GM18873 (cell line): ENCODE results near the gene ST7.
"Not testable (repeated sequence)": the region's sequence is repeated elsewhere in the genome, so short reads cannot be mapped to it uniquely, and the experiment has no call there.

Experiments
- ATAC-seq: cut with Tn5 transposase; IDR thresholded peaks from one replicate; pipeline ENCODE4 v1.9.1; 2021; ENCODE audit warnings: mild to moderate bottlenecking, moderate library complexity, moderate number of reproducible peaks; ENCODE audit not compliant: unreplicated experiment, low FRiP score

The ST7 gene

DNA sequence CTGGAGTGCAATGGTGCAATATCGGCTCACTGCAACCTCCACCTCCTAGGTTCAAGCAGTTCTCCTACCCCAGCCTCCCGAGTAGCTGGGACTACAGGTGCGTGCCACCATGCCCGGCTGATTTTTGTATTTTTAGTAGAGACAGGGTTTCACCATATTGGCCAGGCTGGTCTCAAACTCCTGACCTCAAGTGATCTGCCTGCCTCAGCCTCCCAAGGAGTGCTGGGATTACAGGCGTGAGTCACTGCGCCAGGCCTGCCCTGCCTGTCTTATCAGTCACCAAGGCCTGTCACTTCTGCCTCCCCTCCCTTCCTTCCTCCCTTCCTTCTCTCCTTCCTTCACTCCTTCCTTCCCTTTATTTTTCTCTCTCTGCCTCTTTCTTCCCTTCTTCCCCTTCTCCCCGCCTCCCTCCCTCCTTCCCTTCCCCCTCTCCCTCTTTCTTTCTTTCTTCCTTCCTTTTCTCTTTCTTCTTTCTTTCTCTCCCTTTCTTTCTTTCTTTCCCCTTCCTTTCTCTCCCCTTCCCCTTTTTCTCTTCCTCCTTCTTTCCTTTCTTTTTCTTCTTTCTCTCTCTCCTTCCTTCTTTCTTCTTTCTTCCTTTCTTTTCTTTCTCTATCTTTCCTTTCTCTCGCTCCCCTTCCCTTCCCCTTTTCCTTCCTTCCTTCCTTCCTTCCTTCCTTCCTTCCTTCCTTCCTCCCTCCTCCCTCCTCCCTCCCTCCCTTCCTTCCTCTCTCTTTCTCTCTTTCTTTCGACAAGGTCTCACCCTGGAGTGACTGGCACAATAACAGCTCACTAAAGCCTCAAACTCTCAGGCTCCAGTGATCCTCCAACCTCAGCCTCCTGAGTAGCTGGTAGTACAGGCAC is 3.1 kb upstream of the ST7 start:
- ATAC-seq = no peak

DNA sequence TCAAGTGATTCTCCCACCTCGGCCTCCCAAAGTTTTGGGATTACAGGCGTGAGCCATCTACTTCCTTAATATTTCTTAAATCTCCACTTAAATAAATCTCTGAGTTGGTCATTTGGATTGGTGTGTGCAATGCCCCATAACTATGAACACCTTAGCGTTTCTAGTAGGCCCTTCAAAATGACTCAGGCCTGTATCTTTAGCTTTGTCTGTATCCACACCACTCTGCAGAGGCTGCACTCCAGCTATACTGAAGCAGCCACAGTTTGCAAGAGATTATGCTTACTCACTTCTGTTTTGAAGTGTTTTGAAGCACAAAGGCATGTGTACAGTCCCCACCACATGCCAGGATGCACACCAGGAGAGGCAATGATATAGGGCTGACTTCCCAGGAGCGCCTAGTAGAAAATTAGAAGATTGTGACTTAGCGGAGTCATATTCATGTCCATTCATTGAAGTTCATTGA is 2.4 kb upstream of the ST7 start:
- no peak for ATAC-seq

DNA sequence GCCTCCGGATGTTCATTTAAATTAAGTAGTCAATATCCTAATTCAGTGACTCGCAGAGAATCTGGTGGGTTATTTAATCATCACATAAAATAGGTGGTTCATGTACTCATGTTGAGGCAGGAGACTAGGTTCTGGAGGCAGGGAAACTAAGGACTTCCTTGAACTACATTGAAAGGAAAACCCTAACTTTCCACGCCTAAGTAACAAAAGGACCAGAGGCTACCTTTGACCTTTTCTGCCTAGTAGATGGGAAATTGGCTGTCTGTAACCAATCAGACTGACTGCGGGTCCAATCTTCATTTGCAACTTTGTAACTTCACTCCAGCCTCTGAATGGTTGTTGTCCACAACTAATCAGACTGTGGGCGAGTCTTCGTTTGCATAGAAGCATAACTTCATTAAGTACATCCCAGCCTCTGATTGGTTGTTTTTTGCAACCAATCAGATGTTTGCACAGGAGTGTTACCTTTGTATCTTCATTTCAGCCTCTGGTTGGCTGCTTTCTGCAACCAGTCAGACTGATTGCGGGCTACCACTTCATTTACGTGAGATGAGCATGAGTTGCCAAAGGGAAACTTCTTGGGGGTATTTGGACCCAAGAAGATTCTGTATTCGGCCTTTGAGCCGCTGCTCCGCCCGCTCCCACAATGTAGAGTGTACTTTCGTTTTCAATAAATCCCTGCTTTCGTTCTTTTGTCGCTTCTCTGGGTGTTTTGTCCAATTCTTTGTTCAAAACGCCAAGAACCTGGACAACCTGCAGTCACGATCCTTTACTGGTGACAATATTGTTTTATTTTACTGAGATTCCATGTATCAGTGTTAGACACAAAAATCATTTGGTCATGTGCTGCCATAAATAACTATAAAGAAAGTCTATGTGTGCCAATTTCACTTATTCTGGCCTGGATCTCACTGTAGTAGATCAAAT is 1.7 kb upstream of the ST7 start:
- no peak for ATAC-seq

DNA sequence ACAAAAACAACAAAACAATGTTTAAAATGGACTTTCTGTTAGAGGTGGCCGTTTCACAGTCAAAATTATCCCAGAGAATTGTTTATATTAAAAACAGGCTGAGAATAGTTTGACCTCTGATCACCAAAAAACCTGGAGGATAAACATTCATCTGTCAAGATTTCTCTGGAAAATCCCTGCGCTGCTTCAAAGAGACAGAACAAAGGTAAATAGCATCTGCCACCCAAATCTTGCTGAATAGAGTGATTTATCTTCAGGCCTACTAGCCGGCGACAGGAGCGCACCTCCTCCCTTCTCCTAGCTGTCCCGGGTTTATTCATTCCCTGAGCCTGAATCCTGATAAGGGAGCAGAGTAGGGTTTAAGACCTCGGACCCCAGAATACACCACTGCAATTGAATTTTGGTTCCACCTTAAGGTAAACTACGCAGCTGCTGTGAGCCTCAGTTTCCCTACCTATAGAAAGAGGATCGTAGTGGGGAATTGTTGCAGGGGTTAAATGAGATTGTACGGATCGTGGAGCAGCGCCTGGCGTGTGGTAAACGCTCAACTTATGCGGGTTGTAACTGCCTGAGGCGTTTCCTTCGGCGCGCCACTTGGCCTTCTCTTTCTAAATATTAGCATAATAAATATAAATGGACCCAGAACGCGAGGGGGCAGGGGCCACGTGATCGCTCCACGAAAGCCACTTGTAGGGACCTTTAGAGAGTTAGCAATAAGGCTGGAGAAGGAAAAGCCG is 498 bp upstream of the ST7 start:
- no peak for ATAC-seq

DNA sequence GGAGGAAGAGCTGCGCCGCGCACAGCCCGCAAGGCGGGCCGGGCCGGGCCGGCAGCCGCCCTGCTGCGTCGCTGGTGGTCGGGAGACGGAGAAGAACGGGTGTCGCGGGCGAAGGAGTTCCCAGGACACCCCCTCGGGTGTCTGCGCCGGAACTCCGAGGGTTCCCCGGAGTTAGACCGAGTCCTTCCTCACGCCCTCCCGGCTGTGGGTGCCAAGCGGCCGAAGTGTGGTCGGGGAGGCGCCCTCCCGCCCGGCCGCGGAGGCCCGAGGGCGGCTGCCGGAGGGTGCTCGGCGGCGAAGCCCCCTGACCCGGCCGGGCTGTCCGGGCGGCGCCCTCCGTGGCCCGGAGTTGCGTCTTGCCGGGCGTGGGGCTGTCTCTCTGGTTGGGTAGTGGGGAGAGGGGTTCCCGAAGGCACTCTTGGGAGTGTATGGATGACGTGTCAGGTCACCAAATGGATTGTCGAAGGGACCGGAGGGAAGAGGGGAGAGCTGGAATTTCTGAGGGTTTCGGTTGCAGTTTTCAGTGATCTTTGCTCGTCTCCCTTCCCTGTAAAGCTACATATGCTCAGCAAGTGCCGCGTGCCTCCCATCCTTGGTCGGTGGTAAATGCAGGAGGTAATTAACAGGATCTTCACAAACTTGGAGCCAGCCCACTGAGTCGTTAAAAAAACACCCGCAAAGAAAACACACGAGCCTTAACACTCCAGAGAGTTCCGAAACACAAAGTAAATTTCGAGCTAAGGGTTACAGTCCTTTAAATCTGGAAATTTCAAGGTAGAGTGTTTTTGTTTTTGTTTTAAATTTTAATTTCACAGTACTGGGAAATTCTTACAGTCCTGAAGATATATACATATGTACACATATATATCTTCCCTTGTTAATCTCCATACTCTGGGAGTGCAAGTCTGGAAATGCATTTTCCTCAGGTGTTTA is 871 bp downstream of the ST7 start:
- ATAC-seq = no peak

DNA sequence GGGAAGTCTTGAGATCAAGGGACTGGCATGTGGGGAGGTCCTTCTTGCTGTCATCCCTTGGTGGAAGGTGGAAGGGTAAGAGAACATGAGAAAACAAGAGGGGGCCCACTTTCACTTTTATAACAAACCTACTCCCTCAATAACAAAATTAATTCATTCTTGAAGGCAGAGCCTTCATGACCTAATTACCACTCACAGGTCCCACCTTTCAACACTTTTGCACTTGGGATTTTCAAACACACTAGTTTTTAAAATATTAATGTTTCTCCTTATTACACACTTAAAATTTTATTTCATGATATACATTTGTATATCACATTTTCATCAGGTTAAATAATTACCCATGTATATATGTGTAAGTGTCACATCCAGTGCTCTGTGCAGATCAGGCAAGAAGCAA is 2.0 kb downstream of the ST7 start:
- ATAC-seq = no peak

DNA sequence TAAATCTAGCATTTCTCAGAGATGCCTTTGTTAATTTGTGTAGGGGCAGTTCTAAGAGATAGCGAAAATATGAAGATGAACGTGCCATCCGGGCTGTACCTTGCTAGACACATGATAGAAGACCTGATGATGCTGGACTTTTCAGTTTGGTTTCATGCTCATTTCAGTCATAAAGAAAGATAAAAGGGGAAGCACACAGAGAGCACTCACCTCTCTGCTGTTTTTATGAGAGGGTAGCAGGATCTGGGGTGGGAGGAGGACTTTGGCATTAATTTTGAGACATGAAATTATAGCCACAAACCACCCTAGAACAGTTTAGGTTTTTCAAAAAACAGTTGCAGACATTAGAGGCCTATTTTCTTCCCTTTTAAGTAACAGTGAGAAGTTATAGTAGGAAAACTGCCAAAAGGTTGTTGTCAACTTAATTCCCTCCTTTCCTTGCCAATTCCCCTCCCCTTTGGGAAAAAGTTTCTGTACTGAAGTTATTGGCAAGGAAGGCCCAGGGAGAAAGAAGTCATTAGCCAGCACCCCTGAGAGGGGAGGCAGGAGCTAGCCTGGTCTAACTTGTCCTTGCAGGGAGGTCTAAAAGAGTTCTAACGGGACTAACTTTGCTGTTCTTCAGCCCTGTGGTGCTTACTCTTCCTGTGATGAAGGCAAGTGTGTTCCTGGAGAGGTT is 2.6 kb downstream of the ST7 start:
- ATAC-seq = peak; percentile 91

DNA sequence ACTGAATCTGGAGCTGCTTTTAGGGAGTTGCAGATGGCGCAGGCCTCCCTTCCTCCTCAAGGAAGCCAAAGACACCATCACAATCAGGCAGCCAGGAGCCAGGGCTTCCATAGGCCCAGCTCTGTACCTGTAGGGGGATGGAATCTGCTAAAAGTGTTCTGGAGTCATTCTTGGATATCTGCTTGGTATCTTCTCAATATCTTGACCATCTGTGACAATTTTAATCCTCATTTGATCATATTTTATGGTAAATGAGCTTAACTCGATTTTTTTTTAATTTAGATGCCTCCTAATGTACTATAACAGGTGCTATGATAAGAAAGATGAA is 3.1 kb downstream of the ST7 start:
- no peak for ATAC-seq

DNA sequence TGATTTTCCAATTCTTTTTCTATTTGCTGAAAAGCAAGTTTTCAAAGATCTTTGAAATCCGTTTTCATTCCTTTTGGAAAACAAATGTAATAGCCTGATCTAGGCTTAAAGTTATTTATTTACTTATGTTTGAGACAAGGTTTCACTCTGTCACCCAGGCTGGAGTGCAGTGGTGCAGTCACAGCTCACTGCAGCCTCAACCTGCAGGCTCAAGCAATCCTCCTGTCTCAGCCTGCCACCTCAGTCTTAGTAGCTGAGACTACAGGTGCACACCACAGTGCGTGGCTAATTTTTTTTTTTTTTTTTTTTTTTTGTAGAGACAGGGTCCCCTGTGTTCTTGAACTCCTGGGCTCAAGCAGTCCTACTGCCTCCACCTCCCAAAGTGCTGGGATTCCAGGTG is 4.6 kb downstream of the ST7 start:
- ATAC-seq = peak; percentile 43

DNA sequence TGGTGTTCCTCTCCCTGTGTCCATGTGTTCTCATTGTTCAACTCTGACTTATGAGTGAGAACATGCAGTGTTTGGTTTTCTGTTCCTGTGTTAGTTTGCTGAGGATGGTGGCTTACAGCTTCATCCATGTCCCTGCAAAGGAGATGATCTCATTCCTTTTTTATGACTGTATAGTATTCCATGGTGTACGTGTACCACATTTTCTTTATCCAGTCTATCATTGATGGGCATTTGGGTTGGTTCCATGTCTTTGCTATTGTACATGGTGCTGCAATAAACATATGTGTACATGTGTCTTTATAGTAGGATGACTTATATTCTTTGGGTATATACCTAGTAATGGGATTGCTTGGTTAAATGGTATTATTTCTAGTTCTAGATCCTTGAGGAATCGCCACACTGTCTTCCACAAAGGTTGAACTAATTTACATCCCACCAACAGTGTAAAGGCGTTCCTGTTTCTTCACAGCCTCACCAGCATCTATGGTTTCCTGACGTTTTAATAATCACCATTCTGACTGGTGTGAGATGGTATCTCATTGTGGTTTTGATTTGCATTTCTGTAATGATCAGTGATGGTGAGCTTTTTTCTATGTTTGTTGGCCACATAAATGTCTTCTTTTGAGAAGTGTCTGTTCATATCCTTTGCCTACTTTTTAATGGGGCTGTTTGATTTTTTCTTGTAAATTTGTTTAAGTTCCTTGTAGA is 8.8 kb downstream of the ST7 start:
- not testable (repeated sequence) for ATAC-seq

DNA sequence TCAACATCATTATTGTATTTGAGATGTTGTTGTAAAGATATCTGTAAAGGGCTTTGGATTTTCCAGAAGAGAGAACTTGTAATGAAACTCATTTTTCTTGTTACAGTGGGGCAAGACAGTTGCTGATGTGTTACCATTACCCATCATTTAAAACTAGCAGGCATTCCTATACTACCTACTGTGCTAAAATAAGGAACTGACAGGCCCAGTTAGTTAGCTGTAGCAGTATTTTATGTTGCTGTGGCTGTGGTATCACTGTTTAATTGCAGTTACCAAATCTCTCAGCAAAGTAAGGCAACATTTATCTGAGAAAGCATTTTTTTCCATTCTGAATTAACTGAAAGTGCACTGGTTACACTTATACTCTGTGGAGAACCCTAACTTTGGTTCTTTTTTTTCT is 9.9 kb downstream of the ST7 start:
- ATAC-seq = no peak

DNA sequence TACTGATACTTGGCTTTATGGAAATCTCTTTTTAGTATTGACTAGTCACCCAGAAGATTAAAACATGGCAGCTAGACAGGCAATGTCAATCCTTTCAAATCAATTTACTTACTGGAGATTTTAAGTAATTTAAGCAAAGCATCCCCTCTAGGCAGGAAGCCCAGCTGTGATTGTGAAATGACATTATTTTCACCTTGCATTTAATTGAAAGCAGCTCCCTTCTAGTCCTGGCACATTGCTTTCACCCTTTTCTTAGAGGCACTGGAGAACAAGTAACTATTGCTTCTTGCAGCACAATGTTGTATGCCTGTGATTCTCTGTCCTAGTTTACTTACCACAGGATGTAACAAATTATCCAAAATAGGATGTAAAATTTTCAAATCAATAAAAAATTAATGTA is 13.3 kb downstream of the ST7 start:
- ATAC-seq = no peak

DNA sequence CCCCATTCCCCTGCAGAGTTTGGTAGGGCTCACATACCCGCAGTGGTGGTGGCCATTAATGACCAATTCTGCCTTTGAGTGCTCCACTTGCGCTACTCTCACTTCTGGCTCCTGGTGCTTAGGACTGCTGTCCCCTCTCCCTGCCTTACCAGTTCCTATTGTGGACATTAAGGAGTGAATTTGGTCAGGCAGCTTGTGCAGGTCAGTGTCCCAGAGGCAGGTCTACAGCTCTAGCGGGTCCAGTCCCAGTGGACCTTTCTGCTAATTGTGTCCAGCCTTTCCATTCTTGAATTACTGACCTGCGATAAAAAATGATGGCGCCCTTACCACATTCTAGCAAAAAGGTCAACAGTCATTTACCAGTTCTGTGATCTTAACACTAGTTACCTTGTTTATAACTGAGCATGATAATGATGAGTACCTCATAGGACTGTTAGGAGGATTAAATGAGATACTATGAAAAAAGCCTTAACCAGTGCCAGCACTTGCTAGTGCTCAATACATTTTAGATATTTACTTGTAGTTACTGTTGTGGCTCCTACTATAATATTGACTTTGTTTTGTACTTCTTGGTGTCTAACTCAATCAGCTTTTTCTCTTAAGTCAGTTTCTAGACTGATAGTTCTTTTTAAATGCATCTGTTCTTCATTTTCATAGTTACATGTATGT is 14.1 kb downstream of the ST7 start:
- ATAC-seq = no peak

DNA sequence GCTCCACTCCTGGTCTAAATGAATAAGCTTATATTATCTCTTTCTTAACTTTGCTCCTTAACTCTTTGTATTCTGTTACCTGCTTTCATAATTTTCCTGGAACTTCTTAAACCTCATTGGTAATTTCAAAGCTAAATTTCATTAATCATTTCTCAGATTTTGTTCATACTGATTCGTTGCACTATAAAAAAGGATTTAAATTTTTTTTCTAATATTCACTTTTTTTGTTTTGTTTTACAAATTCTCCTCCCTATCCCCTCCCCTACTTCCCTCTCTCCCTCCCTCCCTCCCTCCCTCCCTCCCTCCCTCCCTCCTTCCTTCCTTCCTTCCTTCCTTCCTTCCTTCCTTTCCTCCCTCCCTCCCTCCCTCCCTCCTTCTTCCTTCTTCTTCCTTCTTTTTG is 14.7 kb downstream of the ST7 start:
- no peak for ATAC-seq

DNA sequence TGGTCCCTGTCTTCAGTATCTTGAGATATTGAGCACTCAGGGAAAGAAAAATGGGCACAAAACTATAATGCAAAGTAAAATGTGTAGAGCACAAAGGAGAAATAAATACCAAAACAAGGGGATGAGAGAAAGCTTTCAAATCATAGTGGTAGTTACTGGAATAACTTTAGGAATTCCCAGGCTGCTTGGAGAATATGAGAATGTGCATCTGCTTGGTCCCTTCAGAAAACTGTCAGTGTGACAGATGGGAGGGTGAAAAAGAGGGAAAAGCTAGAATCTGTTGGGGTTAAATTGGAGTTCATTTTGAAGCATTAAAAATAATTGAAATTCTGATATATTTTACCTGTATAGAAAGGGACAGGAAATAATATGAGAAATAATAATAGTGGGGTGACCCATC is 15.3 kb downstream of the ST7 start:
- no peak for ATAC-seq

DNA sequence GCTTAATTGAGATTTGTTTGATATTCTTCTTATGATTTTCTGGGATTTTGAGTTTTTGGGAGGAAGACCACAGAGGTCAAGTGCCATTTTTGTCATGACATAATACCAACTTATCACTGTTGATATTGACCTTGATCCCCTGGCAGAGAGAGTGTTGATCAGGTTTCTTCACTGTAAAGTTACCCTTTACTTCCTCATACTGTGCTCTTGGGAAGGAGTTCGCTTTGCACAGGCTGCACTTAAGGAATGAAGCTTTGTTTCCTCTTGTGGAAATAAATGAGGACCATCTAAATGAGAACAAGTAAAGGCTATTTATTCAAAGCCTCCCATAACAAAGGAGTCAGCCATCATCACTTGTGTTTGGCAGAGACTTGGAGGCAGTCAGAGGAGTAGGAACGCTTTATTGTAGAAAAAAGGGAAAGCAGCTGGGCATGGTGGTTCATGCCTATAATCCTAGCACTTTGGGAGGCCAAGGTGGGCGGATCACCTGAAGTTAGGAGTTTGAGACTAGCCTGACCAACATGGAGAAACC is 16.1 kb downstream of the ST7 start:
- no peak for ATAC-seq

DNA sequence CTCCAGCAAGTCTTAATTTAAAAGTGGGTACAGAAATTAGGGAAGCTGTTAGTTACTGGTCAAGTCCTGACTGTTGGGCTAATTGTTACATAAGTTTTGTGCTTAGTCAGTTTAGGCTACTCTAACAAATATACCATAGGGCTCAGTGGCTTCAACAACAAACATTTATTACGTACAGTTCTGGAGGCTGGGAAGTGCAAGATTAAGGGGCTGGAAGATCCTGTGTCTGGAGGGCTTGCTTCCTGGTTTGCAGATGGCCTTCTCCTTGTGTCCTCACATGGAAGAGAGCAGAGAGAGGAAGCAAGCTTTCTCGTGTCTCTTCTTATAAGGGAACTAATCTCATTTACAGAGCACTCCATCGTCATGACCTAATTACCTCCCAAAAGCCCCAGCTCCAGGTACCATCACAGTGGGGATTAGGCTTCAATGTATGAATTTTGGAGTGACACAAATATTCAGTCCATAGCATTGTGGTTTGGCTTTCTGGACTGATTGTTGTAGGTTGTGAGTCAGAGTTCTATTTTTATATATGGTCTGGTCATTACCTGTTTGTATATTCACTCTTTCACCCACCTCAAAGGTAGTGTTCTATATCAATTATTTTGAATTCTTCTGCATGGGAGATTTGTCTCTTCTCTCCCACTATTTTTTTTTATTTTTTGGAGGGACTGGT is 17.1 kb downstream of the ST7 start:
- peak; percentile 60 for ATAC-seq
